Activated T-helper 9 cell treated with anti-CD3 and anti-CD28 coated beads, Interleukin-2, amount 50 U/mL, for 16 hours (primary cell): ENCODE data around the gene HP.
"Not testable (repeated sequence)": the region's sequence is repeated elsewhere in the genome, so short reads cannot be mapped to it uniquely, and the experiment has no call there.

Source experiments
- DNase-seq: peaks from one replicate; pipeline ENCODE4 v3.0.0-alpha.2; 2020; ENCODE audit warnings: low read depth

HP gene

DNA sequence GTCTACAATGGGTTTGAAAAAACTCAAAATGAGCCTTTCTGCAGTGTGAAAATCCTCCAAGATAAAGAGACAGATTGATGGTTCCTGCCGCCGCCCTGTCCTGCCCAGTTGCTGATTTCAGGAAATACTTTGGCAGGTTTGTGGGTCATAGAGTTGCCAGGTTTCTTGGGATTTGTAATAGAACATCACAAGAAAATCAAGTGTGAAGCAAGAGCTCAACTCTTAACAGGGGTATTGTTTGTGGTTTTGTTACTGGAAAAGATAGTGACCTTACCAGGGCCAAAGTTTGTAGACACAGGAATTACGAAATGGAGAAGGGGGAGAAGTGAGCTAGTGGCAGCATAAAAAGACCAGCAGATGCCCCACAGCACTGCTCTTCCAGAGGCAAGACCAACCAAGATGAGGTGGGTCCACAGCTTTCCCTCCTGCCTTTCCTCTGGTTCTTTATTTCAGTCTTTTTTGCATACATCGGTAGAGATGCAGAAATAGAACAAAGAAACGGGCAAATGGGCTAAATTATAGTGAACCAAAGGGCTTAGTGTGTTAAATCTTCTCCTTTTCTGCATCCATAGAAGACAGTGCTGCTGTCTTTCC, at the start of gene HP:
Gene HP (plus strand): TSS at position 252 of the 594 bp plus-strand sequence. CDS start 148 bp downstream, at position 400.
- not testable (repeated sequence) for DNase-seq

DNA sequence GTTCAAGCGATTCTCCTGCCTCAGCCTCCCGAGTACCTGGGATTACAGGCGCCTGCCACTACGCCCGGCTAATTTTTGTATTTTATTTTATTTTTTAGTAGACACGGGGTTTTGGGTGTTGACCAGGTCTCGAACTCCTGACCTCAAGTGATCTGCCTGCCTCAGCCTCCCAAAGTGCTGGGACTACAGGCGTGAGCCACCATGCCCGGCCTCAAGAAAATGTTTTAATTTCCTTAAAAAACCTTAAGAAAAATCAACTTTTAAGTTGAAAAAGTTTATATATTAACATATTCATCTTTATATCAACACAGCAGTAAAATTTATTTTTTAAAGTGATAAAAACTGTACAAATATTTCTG, 46.3 kb upstream of the HP start:
- DNase-seq = not testable (repeated sequence)

DNA sequence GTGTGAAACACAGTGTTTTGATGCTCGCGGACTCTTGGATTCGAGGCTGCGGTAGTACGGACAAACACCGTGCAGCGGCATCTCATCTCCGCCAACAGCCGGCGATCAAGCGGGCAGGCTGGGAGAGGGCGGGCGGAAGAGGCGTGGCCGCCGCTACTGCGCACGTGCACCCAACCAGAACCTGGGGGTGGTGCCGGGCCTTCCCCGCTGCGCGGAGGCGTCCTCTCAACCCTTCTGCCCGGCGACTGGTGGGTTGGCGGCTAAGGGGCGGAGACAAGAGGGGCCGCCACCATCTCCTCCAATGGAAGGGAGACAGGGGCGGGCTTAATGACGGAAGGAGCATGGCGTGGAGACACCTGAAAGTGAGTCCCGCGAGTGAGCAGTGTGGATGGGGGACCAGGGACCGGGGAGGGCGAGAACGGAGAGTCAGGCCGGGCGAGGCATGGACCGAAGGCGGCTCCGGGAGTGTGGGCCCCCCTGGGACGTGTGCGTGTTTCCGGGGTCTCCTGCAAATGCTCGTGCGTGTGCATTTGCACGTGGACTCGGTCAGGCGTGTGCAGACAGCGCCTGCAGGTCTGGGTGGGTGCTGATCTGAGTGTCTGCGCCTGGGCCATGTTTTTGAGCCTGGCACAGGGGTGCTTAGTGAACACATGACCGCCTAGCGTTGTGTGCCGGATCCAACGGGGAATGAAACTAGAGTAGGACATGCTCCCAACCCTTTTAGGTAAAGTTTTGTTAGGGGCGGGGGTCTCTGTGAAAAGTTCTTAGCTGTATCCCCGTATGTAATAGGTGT, 45.7 kb upstream of the HP start, which contains the start of gene DHODH:
Gene DHODH (plus strand): TSS at position 321 of the 793 bp plus-strand sequence. CDS start 21 bp downstream, at position 342.
- peak; percentile 97 for DNase-seq

DNA sequence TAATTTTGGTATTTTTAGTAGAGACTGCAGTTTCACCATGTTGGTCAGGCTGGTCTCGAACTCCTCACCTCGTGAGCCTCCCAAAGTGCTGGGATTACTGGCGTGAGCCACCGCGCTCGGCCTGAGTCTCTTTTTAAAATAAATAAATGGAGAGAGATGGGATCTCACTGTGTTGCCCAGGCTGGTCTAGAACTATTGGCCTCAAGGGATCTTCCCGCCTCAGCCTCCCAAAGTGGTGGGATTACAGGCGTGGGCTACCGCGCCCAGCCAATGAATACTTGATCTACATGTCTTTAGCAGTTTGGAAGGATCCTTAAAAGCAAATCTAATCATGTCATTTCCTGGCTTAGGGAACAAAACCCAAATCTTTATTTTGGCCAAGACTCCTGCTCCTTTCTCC, 44.5 kb upstream of the HP start:
- no peak for DNase-seq

DNA sequence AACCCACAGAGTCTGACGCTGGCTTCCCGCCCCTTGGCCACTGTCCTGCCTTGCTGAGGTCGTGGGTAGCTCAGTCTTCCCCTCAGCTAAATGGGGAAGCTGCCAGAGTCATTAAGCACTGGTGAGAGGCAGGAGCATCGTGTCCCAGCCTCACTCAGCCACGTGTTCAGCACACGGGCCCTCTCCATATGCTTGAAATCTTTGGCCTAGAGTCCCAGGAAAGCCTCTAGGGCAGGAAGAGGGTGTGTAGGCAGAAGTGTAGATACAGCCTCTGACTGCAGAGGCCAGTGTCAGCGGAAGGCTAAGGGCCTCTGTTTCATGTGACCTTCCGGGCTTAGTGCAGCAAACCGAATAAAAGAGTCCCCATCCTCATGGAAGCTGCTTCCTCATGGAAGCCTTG, 41.7 kb upstream of the HP start:
- no peak for DNase-seq

DNA sequence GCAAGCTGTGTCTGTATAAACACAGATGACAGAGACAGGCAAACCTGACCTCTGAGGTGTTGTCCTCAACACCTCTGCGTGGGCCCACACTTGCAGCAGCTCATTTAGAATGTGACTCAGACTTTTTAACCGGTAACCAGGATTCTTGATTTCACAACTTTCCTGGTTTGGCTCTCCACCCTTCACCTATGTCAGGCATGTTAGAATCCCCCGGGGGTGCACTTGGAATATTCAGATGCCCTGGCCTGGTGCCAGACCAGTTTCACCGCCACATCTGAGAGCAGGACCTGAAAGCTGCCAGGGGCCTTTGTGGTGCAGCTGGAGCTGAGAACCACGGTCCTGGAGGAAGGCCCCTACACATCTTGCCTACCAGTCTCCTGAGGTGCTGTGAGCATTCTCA, 40.9 kb upstream of the HP start:
- no peak for DNase-seq

- no peak for DNase-seq
These were observed 40.3 kb upstream of the HP start for GRCh38 chr16:72013888-72014581.

DNA sequence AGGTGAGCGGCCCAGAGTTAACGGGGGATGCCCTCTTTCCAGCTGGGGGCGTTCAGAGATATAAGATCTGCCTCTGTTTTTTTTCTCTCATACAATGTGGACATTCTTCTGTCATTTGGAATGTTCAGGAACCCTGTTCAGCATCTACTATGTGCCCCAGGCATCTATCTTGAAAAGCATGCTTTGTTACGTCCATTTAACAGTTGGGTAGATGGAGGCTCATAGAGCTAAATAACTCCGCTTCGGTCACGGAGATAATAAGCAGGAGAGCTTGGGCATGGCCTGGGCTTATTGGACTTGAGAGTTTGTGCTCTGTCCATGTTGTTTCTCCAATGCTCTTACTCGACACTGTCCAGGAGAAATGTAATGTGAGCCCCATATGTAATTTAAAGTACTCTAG, 39.6 kb upstream of the HP start:
- DNase-seq = no peak

DNA sequence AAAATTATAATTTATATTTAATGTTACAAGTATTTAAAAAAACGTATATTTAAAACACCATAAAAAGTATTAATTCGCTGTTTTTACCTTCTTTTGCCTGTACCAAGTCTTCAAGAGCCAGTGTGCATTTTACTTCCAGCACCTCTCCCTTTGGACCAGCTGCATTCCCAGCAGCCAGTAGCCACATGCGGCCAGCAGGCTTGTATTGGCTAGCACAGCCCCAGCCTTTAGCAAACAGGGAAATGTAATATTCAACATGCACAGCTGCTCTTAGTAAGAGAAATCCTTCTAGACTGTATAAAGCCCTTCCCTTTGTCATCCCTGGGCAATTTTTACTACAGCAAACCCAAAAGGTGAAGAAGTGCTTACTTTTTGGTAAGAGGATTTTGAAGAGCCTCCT, 39.2 kb upstream of the HP start:
- DNase-seq = no peak

DNA sequence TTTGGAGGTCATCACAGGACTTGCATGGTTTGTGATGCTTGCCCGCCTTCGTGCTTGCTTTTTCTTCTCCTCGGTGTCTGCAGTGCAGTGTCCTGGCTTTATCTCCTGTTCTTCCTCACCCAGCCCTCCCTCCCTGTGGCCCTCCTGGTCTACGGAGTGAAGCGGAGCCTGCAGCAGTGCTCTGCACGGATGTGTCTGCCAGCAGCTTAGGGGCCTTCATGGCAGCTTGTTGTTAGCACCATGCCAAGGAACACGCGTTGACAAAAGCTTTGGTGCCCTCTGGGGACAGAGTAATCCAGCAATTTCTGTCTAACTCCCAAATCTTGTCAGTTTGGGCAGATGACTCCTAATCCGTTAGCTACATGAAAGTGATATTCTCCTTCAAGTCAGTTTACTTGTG, 35.8 kb upstream of the HP start:
- DNase-seq = no peak

GRCh38 chr16:72021043-72021442, 33.3 kb upstream of the HP start:
- DNase-seq = no peak

DNA sequence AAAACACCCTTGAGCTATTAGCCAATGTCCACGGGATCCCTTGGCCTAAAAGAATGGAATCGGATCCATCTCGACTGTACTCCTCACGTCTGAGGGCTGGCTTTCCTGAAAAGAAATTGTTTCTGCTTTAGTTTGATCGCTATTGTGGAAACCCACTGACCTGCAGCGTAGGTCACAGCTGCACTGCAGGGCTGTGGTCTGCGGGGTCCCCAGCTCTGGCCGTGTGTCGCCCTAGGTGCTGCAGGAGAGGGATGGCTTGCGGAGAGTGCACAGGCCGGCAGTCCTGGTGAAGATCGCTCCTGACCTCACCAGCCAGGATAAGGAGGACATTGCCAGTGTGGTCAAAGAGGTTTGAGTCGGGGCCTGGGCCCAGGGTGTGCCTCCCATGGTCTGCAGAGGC, 32.2 kb upstream of the HP start:
- DNase-seq = no peak

DNA sequence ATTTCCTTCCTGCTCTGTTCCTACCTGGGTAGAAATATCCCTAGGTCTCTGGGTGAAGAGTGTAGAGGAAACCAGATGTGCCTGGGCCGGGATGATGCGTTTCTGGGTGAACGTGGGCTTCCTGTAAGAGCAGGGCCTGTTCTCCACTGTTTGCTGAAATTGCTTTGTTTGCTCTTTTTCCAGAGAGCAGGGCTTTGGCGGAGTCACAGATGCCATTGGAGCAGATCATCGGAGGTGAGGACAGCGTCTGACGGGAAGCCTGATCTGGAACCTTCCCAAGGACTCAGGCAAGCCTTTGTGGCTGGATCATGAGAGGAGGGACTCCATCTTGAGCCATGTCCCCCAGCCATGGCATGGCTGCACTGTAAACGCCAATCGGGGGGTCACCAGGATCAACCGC, 30.3 kb upstream of the HP start:
- no peak for DNase-seq

DNA sequence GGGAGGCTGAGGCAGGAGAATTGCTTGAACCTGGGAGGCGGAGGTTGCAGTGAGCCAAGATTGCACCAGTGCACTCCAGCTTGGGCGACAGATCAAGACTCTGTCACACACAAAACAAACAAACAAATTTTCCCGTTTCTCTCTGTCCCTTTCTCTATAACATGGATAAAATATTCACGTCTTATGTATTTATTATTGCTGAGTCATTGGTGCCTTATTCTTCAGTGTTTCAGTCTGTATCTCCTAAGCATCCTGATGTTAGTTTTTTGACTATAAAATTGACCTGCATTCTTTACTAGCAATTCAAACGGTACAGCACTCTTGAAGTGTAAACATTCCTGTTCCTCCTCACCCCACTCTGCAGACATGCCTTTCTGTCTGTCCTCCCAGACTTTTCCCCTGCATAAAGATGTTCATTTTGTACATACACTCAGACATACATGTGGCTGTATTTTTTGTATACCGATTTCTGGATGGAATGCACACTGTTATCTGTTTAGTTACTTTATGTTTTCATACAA, 29.4 kb upstream of the HP start:
- no peak for DNase-seq

DNA sequence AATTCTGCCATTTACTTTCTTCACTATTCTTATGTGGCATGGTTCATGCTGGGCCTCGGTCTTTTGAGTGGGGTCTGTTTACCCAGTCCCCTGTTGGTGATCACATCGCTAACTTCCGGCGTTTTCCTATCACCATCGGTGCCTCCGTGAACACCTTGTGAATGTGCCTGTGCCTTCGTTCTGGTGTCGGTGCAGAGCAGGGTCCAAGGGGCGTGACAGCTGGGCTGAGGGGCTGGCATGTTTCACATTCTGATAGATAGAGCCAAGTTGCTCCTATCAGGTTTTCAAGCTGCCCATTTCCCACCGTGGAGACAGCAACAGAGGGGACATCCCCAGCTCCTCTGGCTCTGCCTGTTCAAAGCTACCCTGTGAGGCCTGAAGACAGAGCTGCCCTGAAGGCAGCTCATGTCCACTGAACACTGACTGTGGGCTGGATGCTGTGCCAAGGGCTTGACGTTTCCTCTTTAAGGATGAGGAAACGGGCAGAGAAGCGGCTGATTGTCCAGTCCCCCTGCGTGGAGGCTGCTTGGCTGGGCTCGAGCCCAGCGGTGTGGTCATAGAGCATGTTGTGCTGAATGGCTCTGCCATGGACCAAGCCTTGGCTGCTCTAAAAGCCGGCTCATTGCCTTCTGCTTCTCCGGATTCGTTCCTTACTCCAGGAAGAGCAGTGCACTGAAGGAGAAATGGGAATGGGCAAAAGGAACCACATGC, 28.7 kb upstream of the HP start:
- DNase-seq = no peak

DNA sequence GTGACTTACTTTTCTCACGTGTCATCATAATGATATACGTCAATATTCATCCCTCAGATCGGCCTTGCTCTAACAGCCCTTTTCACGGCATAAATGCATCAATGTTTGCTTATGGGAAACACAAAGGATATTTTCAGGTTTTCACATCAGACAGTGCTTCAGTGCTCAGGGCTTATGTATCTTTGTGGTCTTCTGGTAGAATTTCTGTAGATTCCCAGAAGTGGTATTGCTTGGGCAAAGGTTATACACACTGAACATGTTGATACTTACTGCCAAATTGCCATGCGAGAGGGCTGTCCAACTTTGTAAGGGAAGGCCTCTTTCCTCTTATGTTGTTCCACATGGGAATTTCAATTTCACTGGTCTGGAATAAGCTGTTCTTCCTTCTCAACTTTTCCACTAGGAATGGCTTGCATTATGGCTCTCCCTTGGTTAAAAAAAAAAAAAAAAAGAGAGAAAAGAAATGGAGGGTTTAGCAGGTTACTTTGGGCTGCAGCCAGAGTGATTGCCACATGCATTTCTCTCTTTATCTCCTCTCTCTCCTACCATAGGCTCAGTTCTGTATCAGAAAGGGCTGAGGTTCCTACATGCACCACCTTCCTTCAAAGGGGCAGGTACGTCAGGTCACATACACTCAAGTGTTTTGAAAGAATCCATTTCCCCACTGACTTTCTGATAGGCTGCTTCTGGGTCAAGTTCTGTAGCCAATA, 26.5 kb upstream of the HP start:
- no peak for DNase-seq

DNA sequence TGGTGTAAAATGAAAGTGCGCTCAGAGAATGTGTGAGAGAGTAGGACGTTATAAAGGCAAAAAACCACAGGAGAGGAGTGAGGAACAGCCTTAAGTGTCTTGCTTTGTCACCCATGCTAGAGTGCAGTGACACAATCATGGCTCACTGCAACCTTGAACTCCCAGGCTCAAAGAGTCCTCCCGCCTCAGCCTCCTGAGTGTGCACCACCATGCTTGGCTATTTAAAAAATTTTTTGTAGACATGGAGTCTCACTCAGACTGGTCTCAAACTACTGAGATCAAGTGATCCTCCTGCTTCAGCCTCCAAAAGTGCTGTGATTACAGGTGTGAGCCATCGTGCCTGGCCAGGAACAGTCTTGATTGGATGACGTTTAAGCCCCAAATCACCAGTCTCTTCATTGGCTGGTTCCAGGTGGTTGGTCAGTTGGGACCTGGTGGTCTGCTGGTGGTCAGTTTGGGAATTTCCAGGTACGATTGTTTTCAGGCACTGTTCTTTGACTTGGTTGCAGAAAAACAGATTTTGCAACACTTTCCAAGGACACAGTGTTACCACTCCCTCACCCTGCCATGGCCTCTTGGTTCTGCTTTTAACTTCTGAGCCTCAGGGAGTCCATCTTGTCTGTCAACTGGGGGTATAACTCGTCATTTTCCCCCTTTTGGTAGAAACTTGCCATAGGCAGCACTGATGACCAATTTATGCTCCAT, 24.6 kb upstream of the HP start:
- no peak for DNase-seq

DNA sequence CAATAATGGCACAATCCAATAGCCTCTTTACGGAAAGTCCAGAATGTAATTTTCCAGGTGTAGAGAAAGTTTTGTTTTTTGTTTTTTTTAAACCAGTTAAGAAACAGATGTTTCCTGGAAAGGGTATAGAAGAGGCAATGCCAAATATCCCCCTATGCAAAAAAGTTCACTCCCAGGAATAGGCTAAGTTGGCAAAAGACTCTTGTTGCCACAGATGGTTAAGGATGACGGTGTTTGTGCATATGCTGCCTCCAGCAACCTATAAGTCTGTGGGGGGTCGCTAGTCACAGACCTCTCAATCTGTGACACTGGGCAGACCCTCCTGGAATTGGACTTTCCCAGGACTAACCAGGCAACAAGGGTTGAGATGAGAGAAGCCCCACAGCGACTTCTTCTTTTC, 20.9 kb upstream of the HP start:
- DNase-seq = no peak

DNA sequence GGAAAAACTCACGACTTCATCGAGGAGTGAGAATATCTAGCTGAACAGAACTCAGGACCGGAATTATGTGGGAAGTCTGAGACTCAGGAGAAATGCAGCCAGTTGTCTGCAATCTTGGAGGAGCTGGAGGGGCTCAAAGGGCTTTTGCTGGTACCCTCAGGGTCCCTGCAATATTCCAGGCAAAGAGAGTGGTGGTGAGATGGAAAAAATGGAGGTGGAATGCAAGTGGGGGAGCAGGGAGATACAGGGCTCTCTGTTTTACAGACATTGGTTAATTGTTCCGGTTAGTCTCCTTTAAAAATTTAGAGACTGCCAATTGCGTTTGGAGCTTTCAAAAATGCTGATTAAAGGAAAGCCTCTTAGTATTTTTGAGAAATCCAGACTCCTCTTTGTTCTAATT, 18.2 kb upstream of the HP start:
- DNase-seq = no peak

- DNase-seq = no peak
These were observed 12.1 kb upstream of the HP start for GRCh38 chr16:72042157-72042660.

GRCh38 chr16:72043058-72043457, 11.2 kb upstream of the HP start:
- DNase-seq = no peak
